ENCODE results near the gene TAS1R3.

- no peak for TF ChIP-seq CTCF (conservative IDR thresholded peaks at IDR 0.05 in 1 of 2, IDR thresholded peaks at IDR 0.05 in 1 of 2; ENCODE audit: extremely low read depth in 1 of 2, insufficient read depth in 1 of 2, low read depth in 1 of 2, low read length in 2 of 2)
- TF ChIP-seq EZH2 (IDR thresholded peaks at IDR 0.05; ENCODE audit: borderline replicate concordance, low read length) = no peak
Measured at GRCh38 chr1:1345860-1346500, 14.9 kb downstream of the TAS1R3 start.
